Activated naive CD4-positive, alpha-beta T cell treated with anti-CD3 and anti-CD28 coated beads for 36 hours (primary cell): ENCODE data around the gene GPX7. TPM values are rescaled to one million over a fixed set of nuclear protein-coding genes. Genes with fewer than 3 reads are reported as not detected.
"Not testable (repeated sequence)": the region's sequence is repeated elsewhere in the genome, so short reads cannot be mapped to it uniquely, and the experiment has no call there.

Experiments used
- CTCF ChIA-PET: fragments of 350-600 bp; sonication (Branson Sonifier 250); formaldehyde crosslinking; loops from one replicate; lab custom pipeline; 2021; ENCODE audit warnings: antibody characterized with exemption; lab: Charles Lee
- DNase-seq: peaks from one replicate; pipeline ENCODE4 v3.0.0-alpha.2; 2020
- H3K27ac Mint-ChIP-seq: one replicate; pipeline ENCODE4 v1.8.0; 2021; ENCODE audit warnings: mild to moderate bottlenecking, mixed read lengths
- H3K27me3 Mint-ChIP-seq: one replicate; pipeline ENCODE4 v1.8.0; 2021; ENCODE audit warnings: low read depth, mixed read lengths
- H3K36me3 Mint-ChIP-seq: one replicate; pipeline ENCODE4 v1.8.0; 2021; ENCODE audit warnings: low read depth, mixed read lengths
- H3K4me1 Mint-ChIP-seq: one replicate; pipeline ENCODE4 v1.8.0; 2021; ENCODE audit warnings: low read depth, mixed read lengths
- H3K4me3 Mint-ChIP-seq: one replicate; pipeline ENCODE4 v1.8.0; 2021; ENCODE audit warnings: mild to moderate bottlenecking, moderate library complexity, mixed read lengths
- H3K9me3 Mint-ChIP-seq: one replicate; pipeline ENCODE4 v1.8.0; 2021; ENCODE audit warnings: mixed read lengths
- intact Hi-C: fragments of 100-400 bp; cut with micrococcal nuclease; formaldehyde crosslinking; loops from one replicate; pipeline ENCODE4 v1.15.1; 2023
- total RNA-seq, 2 experiments: library from RNA; stranded (reverse); gene quantifications; one replicate each; pipeline ENCODE4 v1.2.3, GENCODE V29; 2021

GPX7 gene
- total RNA-seq, 2 experiments from 2014 or later = 20.4 to 20.6 TPM

GRCh38 chr1:52569449-52570210, 32.5 kb upstream of the GPX7 start:
- Mint-ChIP-seq H3K4me1 (peaks cover 21% of the 10 kb centered on the region), H3K9me3 (no peaks in the 10 kb centered on the region), H3K4me3 (no peak overlapping the region), H3K27me3 (no peaks in the 10 kb centered on the region), H3K36me3 (no peaks in the 10 kb centered on the region), H3K27ac (no peak overlapping the region)
- CTCF ChIA-PET = no interaction called here
- no peak for DNase-seq
- intact Hi-C loops = no loop called here

GRCh38 chr1:52571783-52572182, 30.4 kb upstream of the GPX7 start:
- no peak for DNase-seq
- Mint-ChIP-seq H3K4me3 (no peak overlapping the region), H3K27me3 (no peaks in the 10 kb centered on the region), H3K27ac (no peak overlapping the region), H3K9me3 (no peaks in the 10 kb centered on the region), H3K4me1 (peaks cover 23% of the 10 kb centered on the region), H3K36me3 (no peaks in the 10 kb centered on the region)
- CTCF ChIA-PET = interaction anchor here (0.5 kb wide), 1 partner anchor 114 kb away, joined by 3 read pairs; no protein-coding TSS in a partner anchor
- intact Hi-C loops = no loop called here

- no peaks in the 10 kb centered on the region for H3K9me3 Mint-ChIP-seq
- peaks cover 23% of the 10 kb centered on the region for H3K4me1 Mint-ChIP-seq
- H3K4me3 Mint-ChIP-seq = no peak overlapping the region
- no peak for DNase-seq
- no peak overlapping the region for H3K27ac Mint-ChIP-seq
- H3K36me3 Mint-ChIP-seq = no peaks in the 10 kb centered on the region
- CTCF ChIA-PET = interaction anchor here (0.5 to 0.6 kb wide), 2 partner anchors 114 to 894 kb away, joined by 3 read pairs; no protein-coding TSS in a partner anchor
- H3K27me3 Mint-ChIP-seq = no peaks in the 10 kb centered on the region
- intact Hi-C loops = no loop called here
Measured at GRCh38 chr1:52572387-52572786, 29.8 kb upstream of the GPX7 start.

GRCh38 chr1:52574594-52574993, 27.6 kb upstream of the GPX7 start:
- no peak overlapping the region for H3K4me3 Mint-ChIP-seq
- CTCF ChIA-PET = no interaction called here
- intact Hi-C loops = no loop called here
- no peaks in the 10 kb centered on the region for H3K36me3 Mint-ChIP-seq
- DNase-seq = no peak
- no peaks in the 10 kb centered on the region for H3K9me3 Mint-ChIP-seq
- no peaks in the 10 kb centered on the region for H3K27me3 Mint-ChIP-seq
- H3K4me1 Mint-ChIP-seq = peaks cover 11% of the 10 kb centered on the region
- H3K27ac Mint-ChIP-seq = no peak overlapping the region

- no peak for DNase-seq
- Mint-ChIP-seq H3K36me3 (no peaks in the 10 kb centered on the region), H3K27ac (no peak overlapping the region), H3K4me1 (peaks cover 9% of the 10 kb centered on the region), H3K27me3 (no peaks in the 10 kb centered on the region), H3K4me3 (no peak overlapping the region), H3K9me3 (no peaks in the 10 kb centered on the region)
- CTCF ChIA-PET = no interaction called here
- intact Hi-C loops = no loop called here
Measured at GRCh38 chr1:52576074-52576473, 26.1 kb upstream of the GPX7 start.

- H3K9me3 Mint-ChIP-seq, H3K36me3 Mint-ChIP-seq, H3K27ac Mint-ChIP-seq, intact Hi-C loops, H3K4me3 Mint-ChIP-seq, H3K4me1 Mint-ChIP-seq, DNase-seq, H3K27me3 Mint-ChIP-seq: not testable (repeated sequence)
- CTCF ChIA-PET = interaction anchor here (0.6 kb wide), 1 partner anchor 694 kb away, joined by 3 read pairs; no protein-coding TSS in a partner anchor
Measured at GRCh38 chr1:52578066-52578465, 24.1 kb upstream of the GPX7 start.

GRCh38 chr1:52579415-52579814, 22.8 kb upstream of the GPX7 start:
- no peak for DNase-seq
- H3K36me3 Mint-ChIP-seq = no peaks in the 10 kb centered on the region
- no peak overlapping the region for H3K27ac Mint-ChIP-seq
- H3K27me3 Mint-ChIP-seq = no peaks in the 10 kb centered on the region
- H3K4me3 Mint-ChIP-seq = no peak overlapping the region
- H3K4me1 Mint-ChIP-seq = peaks cover 8% of the 10 kb centered on the region
- H3K9me3 Mint-ChIP-seq = no peaks in the 10 kb centered on the region
- intact Hi-C loops = no loop called here
- CTCF ChIA-PET = no interaction called here

GRCh38 chr1:52580283-52580682, 21.9 kb upstream of the GPX7 start:
- Mint-ChIP-seq H3K9me3 (no peaks in the 10 kb centered on the region), H3K4me1 (peaks cover 4% of the 10 kb centered on the region), H3K27ac (no peak overlapping the region), H3K4me3 (no peak overlapping the region), H3K27me3 (no peaks in the 10 kb centered on the region), H3K36me3 (no peaks in the 10 kb centered on the region)
- CTCF ChIA-PET = no interaction called here
- no peak for DNase-seq
- intact Hi-C loops = no loop called here

GRCh38 chr1:52582116-52582696, 20.0 kb upstream of the GPX7 start:
- H3K27me3 Mint-ChIP-seq = no peaks in the 10 kb centered on the region
- DNase-seq = no peak
- H3K27ac Mint-ChIP-seq = no peak overlapping the region
- no peak overlapping the region for H3K4me3 Mint-ChIP-seq
- H3K4me1 Mint-ChIP-seq = peaks cover 4% of the 10 kb centered on the region
- intact Hi-C loops = no loop called here
- H3K9me3 Mint-ChIP-seq = no peaks in the 10 kb centered on the region
- CTCF ChIA-PET = no interaction called here
- no peaks in the 10 kb centered on the region for H3K36me3 Mint-ChIP-seq

- intact Hi-C loops = no loop called here
- no peaks in the 10 kb centered on the region for H3K27me3 Mint-ChIP-seq
- CTCF ChIA-PET = no interaction called here
- no peak for DNase-seq
- no peaks in the 10 kb centered on the region for H3K9me3 Mint-ChIP-seq
- no peaks in the 10 kb centered on the region for H3K4me1 Mint-ChIP-seq
- H3K27ac Mint-ChIP-seq = no peak overlapping the region
- no peaks in the 10 kb centered on the region for H3K36me3 Mint-ChIP-seq
- H3K4me3 Mint-ChIP-seq = no peak overlapping the region
Measured at GRCh38 chr1:52585474-52585873, 16.7 kb upstream of the GPX7 start.

GRCh38 chr1:52588027-52588426, 14.1 kb upstream of the GPX7 start:
- CTCF ChIA-PET = no interaction called here
- H3K36me3 Mint-ChIP-seq = no peaks in the 10 kb centered on the region
- no peaks in the 10 kb centered on the region for H3K4me1 Mint-ChIP-seq
- H3K27ac Mint-ChIP-seq = no peak overlapping the region
- no peaks in the 10 kb centered on the region for H3K27me3 Mint-ChIP-seq
- H3K4me3 Mint-ChIP-seq = no peak overlapping the region
- DNase-seq = no peak
- intact Hi-C loops = no loop called here
- no peaks in the 10 kb centered on the region for H3K9me3 Mint-ChIP-seq

GRCh38 chr1:52588535-52588934, 13.6 kb upstream of the GPX7 start:
- H3K4me1 Mint-ChIP-seq = no peaks in the 10 kb centered on the region
- H3K9me3 Mint-ChIP-seq = no peaks in the 10 kb centered on the region
- DNase-seq = no peak
- no peaks in the 10 kb centered on the region for H3K27me3 Mint-ChIP-seq
- no peak overlapping the region for H3K4me3 Mint-ChIP-seq
- H3K36me3 Mint-ChIP-seq = no peaks in the 10 kb centered on the region
- intact Hi-C loops = no loop called here
- H3K27ac Mint-ChIP-seq = no peak overlapping the region
- CTCF ChIA-PET = no interaction called here

- no peaks in the 10 kb centered on the region for H3K9me3 Mint-ChIP-seq
- H3K4me1 Mint-ChIP-seq = no peaks in the 10 kb centered on the region
- no peaks in the 10 kb centered on the region for H3K36me3 Mint-ChIP-seq
- intact Hi-C loops = no loop called here
- DNase-seq = no peak
- H3K27me3 Mint-ChIP-seq = no peaks in the 10 kb centered on the region
- CTCF ChIA-PET = no interaction called here
- no peak overlapping the region for H3K27ac Mint-ChIP-seq
- no peak overlapping the region for H3K4me3 Mint-ChIP-seq
Measured at GRCh38 chr1:52590266-52590665, 11.9 kb upstream of the GPX7 start.
